GM13977 (cell line): Measurements from ENCODE around the gene SEZ6L2.
"Not testable (repeated sequence)": the region's sequence is repeated elsewhere in the genome, so short reads cannot be mapped to it uniquely, and the experiment has no call there.

Source experiments
- DNase-seq: peaks from one replicate; pipeline ENCODE4 v3.0.0; 2012; ENCODE audit warnings: low spot score
- in situ Hi-C: fragments of 300-500 bp; cut with MboI; formaldehyde crosslinking; loops from one replicate; pipeline ENCODE4 v1.12.0; 2022; ENCODE audit warnings: low sequenced_read_pairs, low pct_unique_long_range_greater_than_20kb, mixed read lengths, inconsistent platforms; ENCODE audit not compliant: unreplicated experiment
- TF ChIP-seq, protein P1 (sequence below): IDR thresholded peaks from 2 replicates; pipeline ENCODE4 v1.5.1; 2012; ENCODE audit warnings: mild to moderate bottlenecking, control low read depth; ENCODE audit not compliant: insufficient read depth; ENCODE audit errors: extremely low read depth, missing control alignments

SEZ6L2 gene

DNA sequence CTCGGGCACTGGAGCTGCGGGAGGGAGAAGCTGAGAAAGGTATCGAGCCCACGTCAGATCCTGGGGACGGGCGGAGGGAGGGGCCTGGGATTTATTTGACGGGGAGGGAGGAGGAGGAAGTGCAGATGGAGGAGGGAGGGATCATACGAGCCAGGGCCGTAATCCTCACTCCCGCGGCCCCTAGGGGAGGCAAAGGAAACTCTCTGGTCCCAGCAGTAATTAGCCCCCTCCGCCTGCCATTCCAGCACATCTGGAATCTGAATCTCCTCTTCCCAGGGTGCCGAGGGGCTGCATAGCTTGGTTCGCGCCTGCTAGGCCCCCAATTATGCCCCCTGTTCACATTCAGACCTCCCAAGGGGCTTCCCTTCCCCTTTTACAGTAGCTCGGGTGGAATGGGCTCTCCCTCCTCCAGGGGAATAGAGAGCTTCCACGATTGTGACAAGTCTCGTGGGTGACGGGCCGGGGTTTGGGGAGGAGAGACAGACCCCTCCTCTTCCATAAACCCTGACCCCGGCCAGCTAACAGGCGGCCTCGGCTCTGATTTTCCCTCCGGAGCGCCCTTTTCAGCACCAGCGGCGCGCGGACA, at the start of gene SEZ6L2:
SEZ6L2 (minus strand) TSS at position 35 of the 586 bp plus-strand sequence. CDS start 531 bp downstream, outside the sequence.
- in situ Hi-C loops = no loop called here
- DNase-seq = peak; percentile 43
- TF ChIP-seq, protein P1, sequence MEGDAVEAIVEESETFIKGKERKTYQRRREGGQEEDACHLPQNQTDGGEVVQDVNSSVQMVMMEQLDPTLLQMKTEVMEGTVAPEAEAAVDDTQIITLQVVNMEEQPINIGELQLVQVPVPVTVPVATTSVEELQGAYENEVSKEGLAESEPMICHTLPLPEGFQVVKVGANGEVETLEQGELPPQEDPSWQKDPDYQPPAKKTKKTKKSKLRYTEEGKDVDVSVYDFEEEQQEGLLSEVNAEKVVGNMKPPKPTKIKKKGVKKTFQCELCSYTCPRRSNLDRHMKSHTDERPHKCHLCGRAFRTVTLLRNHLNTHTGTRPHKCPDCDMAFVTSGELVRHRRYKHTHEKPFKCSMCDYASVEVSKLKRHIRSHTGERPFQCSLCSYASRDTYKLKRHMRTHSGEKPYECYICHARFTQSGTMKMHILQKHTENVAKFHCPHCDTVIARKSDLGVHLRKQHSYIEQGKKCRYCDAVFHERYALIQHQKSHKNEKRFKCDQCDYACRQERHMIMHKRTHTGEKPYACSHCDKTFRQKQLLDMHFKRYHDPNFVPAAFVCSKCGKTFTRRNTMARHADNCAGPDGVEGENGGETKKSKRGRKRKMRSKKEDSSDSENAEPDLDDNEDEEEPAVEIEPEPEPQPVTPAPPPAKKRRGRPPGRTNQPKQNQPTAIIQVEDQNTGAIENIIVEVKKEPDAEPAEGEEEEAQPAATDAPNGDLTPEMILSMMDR = no peak

DNA sequence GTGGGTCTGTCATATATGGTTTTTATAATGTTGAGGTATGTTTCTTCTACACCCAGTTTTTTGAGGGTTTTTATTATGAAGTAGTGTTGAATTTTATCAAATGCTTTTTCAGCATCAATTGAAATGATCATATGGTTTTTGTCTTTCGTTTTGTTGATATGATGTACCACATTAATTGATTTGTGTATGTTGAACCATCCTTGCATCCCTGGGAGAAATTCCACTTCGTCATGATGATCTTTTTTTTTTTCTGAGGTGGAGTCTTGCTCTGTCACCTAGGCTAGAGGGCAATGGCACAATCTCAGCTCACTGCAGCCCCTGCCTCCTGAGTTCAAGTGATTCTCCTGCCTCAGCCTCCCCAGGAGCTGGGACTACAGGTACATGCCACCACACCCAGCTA, 48.5 kb upstream of the SEZ6L2 start:
- no peak for DNase-seq
- in situ Hi-C loops = loop anchor here (10.0 kb wide), 1 partner anchor 63 kb away; no protein-coding TSS in a partner anchor
- TF ChIP-seq, protein P1 = no peak

DNA sequence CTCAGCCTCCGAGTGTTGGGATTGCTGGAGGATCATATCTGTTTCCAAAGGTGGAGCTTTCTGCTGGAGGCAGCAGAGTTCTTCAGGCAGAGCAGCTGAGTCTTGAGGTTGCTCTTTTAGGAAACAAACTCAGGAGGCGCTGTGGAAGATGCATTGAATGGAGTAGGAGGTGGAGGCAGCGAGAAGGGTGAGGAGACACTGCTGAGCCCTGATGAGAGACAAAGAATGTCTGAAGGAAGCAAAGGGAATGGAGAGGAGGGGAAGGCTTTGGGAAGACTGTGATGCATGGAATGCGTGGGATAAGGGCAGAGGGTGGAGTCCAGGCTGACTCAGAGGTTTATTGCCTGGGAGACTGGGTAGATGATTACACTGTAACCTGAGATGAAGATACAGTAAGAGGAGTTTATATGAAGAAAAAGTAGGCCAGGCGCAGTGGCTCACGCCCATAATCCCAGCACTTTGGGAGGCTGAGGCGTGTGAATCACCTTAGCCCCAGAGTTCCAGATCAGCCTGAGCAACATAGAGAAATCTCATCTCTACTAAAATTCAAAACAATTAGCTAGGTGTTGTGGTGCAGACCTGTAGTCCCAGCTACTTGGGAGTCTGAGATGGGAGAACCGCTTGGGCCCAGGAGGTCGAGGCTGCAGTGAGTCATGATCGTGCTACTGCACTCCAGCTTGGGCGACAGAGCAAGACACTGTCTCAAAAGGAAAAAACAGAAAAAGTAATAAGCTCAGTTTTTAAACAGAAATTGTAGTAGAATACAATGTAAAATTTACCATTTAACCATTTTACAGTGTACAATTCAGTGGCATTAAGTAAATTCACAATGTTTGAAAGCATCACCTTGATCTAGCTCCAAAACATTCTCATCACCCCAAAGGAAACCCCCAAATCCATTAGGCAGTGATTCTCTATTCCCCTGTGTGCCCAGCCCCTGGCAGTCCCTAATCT, 44.8 kb upstream of the SEZ6L2 start:
- DNase-seq = no peak
- in situ Hi-C loops = loop anchor here (10.0 kb wide), 1 partner anchor 59 kb away; no protein-coding TSS in a partner anchor
- TF ChIP-seq, protein P1 = no peak

DNA sequence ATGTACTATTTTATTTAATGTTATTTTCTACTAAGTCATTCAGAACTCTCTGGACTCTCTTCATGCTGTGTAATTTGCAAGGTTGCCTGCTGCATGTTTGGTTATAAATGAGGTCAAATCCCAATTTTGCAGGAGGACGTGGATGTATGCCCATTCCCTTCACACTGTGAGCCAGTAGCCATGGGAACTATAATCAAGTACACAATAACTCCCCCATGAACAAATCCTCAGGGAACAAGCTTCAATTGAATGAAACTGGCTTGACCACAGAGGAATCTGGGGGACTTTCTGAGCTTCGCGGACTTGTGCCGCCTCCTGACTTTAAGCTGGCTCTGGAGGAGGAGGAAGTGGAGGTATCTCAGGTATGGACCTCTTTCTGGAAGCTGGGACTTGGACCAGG, 41.3 kb upstream of the SEZ6L2 start:
- DNase-seq = no peak
- TF ChIP-seq, protein P1 = no peak
- in situ Hi-C loops = loop anchor here (10.0 kb wide), 1 partner anchor 56 kb away; no protein-coding TSS in a partner anchor

DNA sequence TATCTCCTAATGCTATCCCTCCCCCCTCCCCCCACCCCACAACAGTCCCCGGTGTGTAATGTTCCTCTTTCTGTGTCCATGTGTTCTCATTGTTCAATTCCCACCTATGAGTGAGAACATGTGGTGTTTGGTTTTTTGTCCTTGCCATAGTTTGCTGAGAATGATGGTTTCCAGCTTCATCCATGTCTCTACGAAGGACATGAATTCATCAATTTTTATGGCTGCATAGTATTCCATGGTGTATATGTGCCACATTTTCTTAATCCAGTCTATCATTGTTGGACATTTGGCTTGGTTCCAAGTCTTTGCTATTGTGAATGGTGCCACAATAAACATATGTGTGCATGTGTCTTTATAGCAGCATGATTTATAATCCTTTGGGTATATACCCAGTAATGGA, 32.4 kb upstream of the SEZ6L2 start:
- in situ Hi-C loops = not testable (repeated sequence)

DNA sequence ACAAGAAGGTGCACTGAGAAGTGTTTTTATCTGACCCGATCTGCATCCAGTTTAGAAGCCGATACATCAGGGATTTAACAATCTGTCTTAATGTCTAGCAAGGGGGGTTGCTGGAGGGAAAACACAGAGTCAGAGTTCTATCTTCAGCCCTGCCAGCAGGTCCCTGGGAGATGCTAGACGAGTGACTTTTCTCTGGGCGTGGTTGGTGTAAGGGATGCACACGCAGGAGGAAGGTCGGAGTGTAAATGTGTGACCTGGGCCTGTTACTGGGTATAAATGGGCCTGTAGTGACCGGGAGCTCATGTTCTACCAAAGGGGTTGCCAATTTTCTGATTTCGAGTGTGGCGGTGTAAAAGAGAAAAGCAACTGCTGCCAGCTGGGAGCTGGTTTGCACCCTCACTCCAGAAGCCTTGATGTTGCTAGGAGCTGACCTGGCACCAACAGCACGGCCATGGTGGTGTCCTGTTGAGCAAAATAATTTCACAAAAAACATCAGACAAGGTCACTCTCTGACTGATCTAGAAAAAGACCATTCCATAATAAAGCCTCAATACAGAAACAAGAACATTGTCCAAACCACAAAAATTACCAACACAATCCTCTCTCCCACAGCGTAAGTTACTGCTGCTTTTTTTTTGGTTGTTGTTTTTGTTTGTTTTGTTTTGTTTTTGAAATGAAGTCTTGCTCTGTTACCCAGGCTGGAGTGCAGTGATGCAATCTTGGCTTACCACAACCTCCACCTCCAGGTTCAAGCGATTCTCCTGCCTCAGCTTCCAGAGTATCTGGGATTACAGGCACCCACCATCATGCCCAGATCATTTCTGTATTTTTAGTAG, 27.9 kb upstream of the SEZ6L2 start:
- in situ Hi-C loops = no loop called here
- DNase-seq = no peak
- TF ChIP-seq, protein P1 = no peak

More for the DNA sequence above, 32.4 kb upstream of the SEZ6L2 start:
- not testable (repeated sequence) for DNase-seq

DNA sequence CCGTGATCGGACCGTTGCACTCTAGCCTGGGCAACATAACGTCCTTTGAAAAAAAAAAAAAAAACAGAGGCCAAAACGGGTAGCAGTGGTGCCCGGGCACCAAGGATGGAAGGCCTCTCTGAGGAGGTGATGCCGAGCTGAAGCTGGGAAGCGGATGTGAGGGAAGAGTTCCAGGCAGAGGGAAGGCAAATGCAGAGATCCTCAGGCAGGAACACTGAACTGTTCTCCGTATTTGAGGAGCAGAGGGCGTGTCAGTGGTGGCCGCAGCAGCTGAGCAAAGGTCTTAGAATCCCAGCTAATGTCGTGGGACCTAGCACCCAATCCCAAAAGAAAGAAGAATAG, 27.3 kb upstream of the SEZ6L2 start:
- TF ChIP-seq, protein P1 = no peak
- DNase-seq = no peak
- in situ Hi-C loops = no loop called here
